GM18520 (cell line): ENCODE data around the gene NRCAM.

Experiments used
- ATAC-seq: cut with Tn5 transposase; IDR thresholded peaks from one replicate; pipeline ENCODE4 v1.9.1; 2021; ENCODE audit not compliant: unreplicated experiment

Gene NRCAM

GRCh38 chr7:108316708-108317107 is 139.5 kb downstream of the NRCAM start:
- ATAC-seq, result no peak

- ATAC-seq, result no peak
These were observed 141.7 kb downstream of the NRCAM start for GRCh38 chr7:108314551-108314950.

- no peak for ATAC-seq
These were observed 142.2 kb downstream of the NRCAM start for GRCh38 chr7:108314049-108314448.

DNA sequence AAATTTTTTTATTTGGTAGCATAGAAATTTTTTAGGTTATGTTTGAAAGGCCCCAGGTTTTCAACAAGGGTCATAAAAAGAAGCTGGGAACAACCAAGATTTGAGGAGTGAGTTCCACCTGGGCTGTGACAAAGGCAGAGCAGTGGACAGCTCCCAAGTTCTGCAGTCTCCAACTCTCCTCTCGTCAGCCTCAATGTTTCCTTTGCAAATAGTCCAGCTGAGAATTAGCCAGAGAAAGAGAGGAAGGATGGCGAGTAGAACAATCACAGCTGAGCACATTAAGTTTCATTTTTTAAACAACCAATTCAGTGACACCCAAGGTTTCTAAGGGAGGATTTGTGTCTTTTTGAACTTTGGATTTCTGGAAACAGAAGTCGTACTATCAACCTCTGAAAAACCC is 143.2 kb downstream of the NRCAM start:
- ATAC-seq, result no peak

GRCh38 chr7:108311446-108312168 is 144.6 kb downstream of the NRCAM start:
- no peak for ATAC-seq

- no peak for ATAC-seq
These were observed 145.9 kb downstream of the NRCAM start for GRCh38 chr7:108310351-108310750.

DNA sequence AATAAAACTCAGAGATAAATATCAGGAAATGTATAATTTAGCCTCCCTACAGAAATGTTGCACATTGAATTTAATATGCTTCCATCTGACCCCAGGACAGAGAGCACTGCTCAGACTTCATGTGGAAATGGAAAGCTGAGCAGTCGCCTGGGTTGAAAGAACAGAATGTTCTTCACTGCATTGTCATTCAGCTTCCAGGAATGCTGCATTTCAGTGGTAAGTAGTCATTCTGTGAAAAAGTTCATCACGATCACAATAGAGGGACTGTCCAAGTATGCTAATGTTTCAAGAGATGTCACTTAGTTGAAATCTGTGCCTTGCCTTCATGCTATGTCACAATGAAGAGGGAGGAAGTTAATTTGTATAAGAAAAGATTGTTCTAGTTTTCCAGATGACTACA is 147.3 kb downstream of the NRCAM start:
- peak; percentile 72 for ATAC-seq

GRCh38 chr7:108308276-108308675 is 148.0 kb downstream of the NRCAM start:
- ATAC-seq, result no peak

DNA sequence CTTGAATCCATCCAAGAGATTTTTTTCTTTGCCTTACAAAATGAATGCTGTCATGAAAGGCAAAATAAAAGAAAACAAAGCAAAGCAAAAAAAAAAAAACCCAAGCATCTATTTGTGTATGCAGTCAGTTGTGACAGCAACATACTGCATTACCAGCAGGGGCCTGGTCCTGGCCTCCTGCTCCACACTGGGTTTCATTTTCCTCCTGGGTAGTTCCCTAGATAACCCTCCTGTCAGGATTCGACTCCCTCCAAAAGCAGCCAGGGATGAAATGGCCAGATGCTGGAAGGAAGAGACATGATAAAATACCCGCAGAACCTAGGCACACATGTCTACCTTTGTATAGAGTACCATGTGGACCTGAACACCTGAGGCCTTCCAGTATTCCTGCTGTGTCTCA is 148.6 kb downstream of the NRCAM start:
- no peak for ATAC-seq

- ATAC-seq, result no peak
These were observed 149.0 kb downstream of the NRCAM start for GRCh38 chr7:108307194-108307593.

DNA sequence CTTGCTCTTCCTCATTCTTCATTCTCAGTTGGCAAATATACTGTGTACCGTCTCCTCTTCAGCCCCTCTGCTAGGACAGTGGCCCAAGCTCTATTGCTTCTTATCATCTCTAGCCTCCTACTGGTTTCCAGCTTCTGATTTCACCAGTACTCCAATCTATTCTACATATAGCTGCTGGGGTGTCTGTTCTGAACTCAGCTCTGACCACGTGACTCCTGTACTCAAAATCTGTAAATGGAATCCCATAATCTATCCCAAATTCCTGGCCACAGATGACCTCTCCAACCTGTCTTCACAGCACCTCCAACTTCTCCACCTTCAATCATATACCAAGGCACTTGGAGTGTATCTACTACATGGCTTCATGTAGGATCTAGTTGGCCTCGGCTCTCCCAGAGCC is 152.9 kb downstream of the NRCAM start:
- no peak for ATAC-seq

DNA sequence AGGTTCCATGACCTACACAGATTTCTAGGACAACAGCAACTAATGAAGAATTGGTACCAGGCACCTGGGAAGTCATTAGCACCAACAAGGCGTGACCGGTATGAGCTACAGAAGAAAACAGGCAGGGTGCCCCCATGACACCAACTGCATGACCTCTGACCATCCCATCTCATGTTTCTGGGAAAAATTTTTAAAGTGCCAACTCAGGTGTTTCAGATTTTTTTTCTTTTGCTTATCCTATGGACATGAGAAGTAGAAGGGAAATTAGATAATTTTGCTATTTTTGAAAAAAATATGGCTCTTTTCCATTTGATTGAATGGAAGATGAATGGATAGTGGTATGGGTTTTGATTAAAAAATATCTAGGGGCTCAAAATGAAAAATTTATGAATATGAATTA is 154.8 kb downstream of the NRCAM start:
- ATAC-seq, result no peak

DNA sequence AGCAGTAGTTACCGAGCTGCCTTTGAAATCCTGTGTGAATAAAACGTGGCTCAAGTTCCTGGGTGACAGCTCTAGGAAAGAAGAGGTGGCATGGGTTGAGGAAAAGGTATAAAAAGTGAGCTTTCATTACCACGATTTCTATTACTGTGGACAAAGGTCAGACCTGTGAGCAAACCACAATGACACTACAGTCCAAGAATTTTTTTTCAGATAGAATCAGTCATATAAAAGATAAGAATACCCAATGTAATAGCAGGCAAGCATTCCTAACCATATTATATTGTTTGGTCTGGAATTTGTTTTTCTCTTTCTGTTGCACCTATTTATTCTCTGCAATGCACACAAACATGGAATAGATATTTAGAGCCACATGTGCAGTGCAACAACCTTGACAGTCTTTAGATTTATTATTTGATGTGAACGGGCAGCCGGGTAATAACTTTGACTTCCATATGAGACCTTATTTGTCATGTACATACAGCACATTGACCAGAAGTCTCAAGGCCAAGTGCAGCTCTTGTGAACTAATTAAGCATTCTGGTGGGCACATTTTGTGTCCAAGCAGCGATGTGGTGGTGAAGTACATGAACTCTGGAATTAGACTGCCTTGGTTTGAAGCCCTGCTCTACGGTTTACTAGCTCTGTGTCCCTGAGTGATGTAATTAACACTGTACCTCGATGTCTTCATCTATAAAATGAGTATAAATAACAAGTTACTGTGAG is 156.8 kb downstream of the NRCAM start:
- no peak for ATAC-seq

- no peak for ATAC-seq
These were observed 159.3 kb downstream of the NRCAM start for GRCh38 chr7:108296911-108297310.

DNA sequence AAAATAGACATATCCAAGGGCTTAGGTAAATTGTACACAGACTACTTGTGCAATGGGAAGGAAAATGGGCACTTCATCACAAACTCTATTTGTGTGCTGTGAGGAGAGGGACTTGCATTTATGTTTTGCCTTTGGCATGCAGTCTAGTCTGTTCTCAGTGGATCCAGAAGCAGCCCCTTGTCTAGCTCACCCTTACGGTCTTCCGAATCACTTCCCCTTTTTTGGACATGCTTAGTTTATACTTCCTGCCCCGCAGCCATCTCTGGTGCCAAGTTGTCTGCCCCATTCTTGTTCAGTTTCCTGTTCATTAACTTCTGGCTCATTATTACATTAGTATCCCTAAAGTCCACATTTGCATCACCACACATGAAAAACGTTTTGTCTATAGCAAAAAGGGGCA is 161.6 kb downstream of the NRCAM start:
- ATAC-seq, result peak; percentile 63

DNA sequence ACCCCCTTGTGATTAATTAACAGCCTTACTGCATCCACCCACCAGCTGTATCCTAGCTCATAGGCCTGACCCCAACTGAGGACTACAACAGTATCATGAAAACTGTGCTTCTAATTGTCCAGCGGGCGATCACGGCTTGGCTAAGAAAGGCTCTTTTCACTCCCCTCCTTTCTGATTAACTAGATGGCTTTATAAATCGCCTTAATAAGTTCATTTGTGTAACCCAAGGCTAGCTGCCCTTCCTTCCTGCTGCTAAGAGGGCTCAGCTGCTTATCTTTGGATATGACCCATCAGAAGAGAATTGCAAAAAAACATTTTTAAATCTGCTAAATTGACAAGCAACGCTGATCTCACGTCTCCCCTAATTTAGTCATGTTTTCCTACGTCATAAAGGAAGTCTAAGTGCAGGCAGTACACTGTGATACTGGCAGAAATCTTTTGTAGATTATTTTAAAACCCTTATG is 163.1 kb downstream of the NRCAM start:
- ATAC-seq, result no peak

- no peak for ATAC-seq
These were observed 163.7 kb downstream of the NRCAM start for GRCh38 chr7:108292541-108292940.

DNA sequence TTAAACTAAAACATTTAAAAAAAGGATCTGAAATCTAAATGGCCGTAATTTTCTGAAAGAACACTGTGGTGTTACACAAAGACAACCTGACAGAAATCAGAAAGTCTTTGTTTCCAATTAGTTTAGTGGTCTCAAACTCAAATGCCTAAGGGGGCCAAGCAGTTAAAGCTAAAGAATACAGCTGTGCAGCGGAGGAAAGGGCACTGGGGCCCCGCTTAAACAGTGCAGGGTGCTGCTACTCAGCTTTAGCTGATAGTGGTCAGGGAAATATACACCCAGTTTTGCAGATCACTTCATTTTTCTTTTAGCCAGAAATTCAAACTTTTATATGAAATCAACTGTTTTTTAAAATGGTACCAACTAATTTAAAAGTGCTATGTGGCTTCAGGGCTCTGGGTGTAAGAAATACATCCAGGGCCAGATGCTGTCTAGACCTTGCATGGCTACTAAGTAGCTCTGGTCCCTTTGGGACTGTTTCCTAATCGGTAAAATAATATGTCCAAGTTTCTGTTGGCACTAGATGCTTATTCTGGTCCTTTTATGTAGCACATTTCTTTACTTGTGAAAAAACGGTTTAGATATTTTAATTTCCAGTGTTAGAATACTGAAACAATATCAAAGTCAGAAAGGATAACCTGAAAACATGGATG is 164.3 kb downstream of the NRCAM start:
- no peak for ATAC-seq

- ATAC-seq, result no peak
These were observed 165.1 kb downstream of the NRCAM start for GRCh38 chr7:108291152-108291508.

- no peak for ATAC-seq
These were observed 165.6 kb downstream of the NRCAM start for GRCh38 chr7:108290459-108291151.

DNA sequence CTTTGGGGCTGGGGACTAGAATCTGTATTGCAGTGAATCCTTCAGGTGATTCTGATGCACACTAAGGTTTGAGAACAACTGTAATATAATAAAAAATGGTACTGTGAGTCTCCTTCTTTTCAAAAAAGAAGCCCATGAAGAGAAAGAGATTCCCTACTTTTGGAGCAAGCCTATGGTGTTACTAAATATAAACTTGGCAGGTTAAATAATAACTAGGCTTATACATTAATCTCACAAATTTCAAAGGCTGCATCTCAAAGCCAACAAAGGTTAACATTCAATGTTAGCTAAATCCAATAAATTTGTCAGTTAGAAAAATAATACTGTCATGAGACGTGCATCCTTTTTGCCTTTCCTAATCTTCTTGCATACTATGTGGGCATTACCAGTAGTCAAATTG is 166.4 kb downstream of the NRCAM start:
- ATAC-seq, result no peak

- ATAC-seq, result no peak
These were observed 168.4 kb downstream of the NRCAM start for GRCh38 chr7:108287857-108288256.
